H1 (cell line): ENCODE measurements around the gene GRK3.

Experiments used
- ASH2L ChIP-seq: fragments of 200-600, 300-600 bp; sonication (generic); IDR thresholded peaks from one replicate; pipeline ENCODE4 v1.7.1; 2017; ENCODE audit warnings: low read length
- BRCA1 ChIP-seq: IDR thresholded peaks from 2 replicates; pipeline ENCODE4 v1.6.1; 2012; ENCODE audit warnings: low read depth, low read length, improper control_type of control experiment
- CHD1 ChIP-seq: IDR thresholded peaks from 2 replicates; pipeline ENCODE4 v1.6.1; 2012; ENCODE audit warnings: low read depth, low read length, improper control_type of control experiment
- EGR1 ChIP-seq: IDR thresholded peaks from 2 replicates; pipeline ENCODE4 v1.6.1; 2011; ENCODE audit warnings: low read depth, low read length, borderline replicate concordance
- EP300 ChIP-seq, 2 experiments: IDR thresholded peaks; 1 replicate in 1 of 2; 2 replicates in 1 of 2; pipeline ENCODE4 v1.6.1; 2011 to 2012; ENCODE audit warnings: low read depth in 2 of 2, low read length in 2 of 2, mild to moderate bottlenecking in 2 of 2, borderline replicate concordance in 1 of 2, inconsistent platforms in 1 of 2, moderate library complexity in 1 of 2
- HDAC6 ChIP-seq: IDR thresholded peaks from one replicate; pipeline ENCODE4 v1.7.1; 2012; ENCODE audit warnings: low read depth, mild to moderate bottlenecking, inconsistent platforms, low read length, moderate library complexity
- NRF1 ChIP-seq: IDR thresholded peaks from 2 replicates; pipeline ENCODE4 v1.6.1; 2011; ENCODE audit warnings: mild to moderate bottlenecking, low read depth, low read length, improper control_type of control experiment
- POLR2A ChIP-seq, 2 experiments: IDR thresholded peaks; 1 replicate in 1 of 2; 2 replicates in 1 of 2; pipeline ENCODE4 v1.6.1; 2011; ENCODE audit warnings: low read depth in 2 of 2, low read length in 2 of 2, mild to moderate bottlenecking in 2 of 2; ENCODE audit errors: control extremely low read depth in 1 of 2
- POLR2AphosphoS5 ChIP-seq: IDR thresholded peaks from 2 replicates; pipeline ENCODE4 v1.6.1; 2011; ENCODE audit warnings: low read depth, low read length
- SUZ12 ChIP-seq: fragments of 200-600 bp; sonication (generic); IDR thresholded peaks from 2 replicates; pipeline ENCODE4 v1.6.1; 2012; ENCODE audit warnings: mild to moderate bottlenecking, inconsistent platforms, low read length, moderate library complexity, mixed read lengths
- TF ChIP-seq, protein P1 (sequence below), 3 experiments: IDR thresholded peaks; 1 replicate in 2 of 3; 2 replicates in 1 of 3; pipeline versions ENCODE4 v1.5.1 to v1.6.1; 2011; ENCODE audit warnings: low read length in 3 of 3, mild to moderate bottlenecking in 3 of 3, inconsistent platforms in 2 of 3, low read depth in 1 of 3, moderate library complexity in 1 of 3; ENCODE audit not compliant: insufficient read depth in 1 of 3; ENCODE audit errors: control extremely low read depth in 1 of 3
- TF ChIP-seq, protein P2 (sequence below): IDR thresholded peaks from 2 replicates; pipeline ENCODE4 v1.6.1; 2012; ENCODE audit warnings: inconsistent platforms
- TF ChIP-seq, protein P3 (sequence below): IDR thresholded peaks from 2 replicates; pipeline ENCODE4 v1.6.1; 2012; ENCODE audit warnings: low read length, inconsistent platforms

DNA sequence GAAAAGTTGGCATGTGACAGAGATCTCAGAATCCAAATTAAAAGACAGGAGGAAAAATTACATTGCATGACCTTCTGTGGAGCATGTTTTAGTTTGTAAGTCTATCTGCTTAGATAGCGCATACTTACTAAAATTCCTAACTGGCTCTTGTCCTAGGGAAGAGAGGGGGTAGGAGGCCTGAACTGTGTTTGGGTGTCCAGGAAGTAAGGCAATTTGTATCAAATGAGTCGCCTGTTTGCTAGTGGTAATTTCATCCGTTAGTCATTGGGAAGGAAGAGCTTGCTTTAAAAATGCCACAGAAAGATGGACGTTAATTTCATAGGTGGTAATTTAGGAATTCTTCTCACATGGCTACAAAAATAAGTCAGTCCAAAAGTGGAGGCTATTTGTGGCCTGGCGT lies 18.5 kb downstream of the GRK3 start:
- TF ChIP-seq POLR2A (IDR thresholded peaks at IDR 0.05; ENCODE audit: control extremely low read depth in 1 of 2, low read depth in 2 of 2, low read length in 2 of 2) (no peak), CHD1 (no peak), BRCA1 (no peak), POLR2AphosphoS5 (no peak), SUZ12 (no peak), EGR1 (no peak), HDAC6 (no peak), ASH2L (no peak), NRF1 (no peak), EP300 (IDR thresholded peaks at IDR 0.05; ENCODE audit: borderline replicate concordance in 1 of 2, low read depth in 2 of 2, low read length in 2 of 2) (no peak)
- TF ChIP-seq, protein P1, sequence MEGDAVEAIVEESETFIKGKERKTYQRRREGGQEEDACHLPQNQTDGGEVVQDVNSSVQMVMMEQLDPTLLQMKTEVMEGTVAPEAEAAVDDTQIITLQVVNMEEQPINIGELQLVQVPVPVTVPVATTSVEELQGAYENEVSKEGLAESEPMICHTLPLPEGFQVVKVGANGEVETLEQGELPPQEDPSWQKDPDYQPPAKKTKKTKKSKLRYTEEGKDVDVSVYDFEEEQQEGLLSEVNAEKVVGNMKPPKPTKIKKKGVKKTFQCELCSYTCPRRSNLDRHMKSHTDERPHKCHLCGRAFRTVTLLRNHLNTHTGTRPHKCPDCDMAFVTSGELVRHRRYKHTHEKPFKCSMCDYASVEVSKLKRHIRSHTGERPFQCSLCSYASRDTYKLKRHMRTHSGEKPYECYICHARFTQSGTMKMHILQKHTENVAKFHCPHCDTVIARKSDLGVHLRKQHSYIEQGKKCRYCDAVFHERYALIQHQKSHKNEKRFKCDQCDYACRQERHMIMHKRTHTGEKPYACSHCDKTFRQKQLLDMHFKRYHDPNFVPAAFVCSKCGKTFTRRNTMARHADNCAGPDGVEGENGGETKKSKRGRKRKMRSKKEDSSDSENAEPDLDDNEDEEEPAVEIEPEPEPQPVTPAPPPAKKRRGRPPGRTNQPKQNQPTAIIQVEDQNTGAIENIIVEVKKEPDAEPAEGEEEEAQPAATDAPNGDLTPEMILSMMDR (IDR thresholded peaks at IDR 0.05; ENCODE audit: control extremely low read depth in 1 of 3, insufficient read depth in 1 of 3, low read depth in 1 of 3, low read length in 3 of 3) = no peak
- TF ChIP-seq, protein P2, sequence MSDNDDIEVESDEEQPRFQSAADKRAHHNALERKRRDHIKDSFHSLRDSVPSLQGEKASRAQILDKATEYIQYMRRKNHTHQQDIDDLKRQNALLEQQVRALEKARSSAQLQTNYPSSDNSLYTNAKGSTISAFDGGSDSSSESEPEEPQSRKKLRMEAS = no peak
- TF ChIP-seq, protein P3, sequence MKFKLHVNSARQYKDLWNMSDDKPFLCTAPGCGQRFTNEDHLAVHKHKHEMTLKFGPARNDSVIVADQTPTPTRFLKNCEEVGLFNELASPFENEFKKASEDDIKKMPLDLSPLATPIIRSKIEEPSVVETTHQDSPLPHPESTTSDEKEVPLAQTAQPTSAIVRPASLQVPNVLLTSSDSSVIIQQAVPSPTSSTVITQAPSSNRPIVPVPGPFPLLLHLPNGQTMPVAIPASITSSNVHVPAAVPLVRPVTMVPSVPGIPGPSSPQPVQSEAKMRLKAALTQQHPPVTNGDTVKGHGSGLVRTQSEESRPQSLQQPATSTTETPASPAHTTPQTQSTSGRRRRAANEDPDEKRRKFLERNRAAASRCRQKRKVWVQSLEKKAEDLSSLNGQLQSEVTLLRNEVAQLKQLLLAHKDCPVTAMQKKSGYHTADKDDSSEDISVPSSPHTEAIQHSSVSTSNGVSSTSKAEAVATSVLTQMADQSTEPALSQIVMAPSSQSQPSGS = no peak
